Measurements from ENCODE around the gene ATF7IP.

Gene ATF7IP

GRCh38 chr12:14426792-14427191, 61.3 kb downstream of the ATF7IP start:
- Histone ChIP-seq H3K79me2 (ENCODE audit: low read length) (peaks cover 93% of the 10 kb centered on the region), H3K4me3 (ENCODE audit: low read length) (no peak overlapping the region), H3K9me3 (ENCODE audit: insufficient read depth, low read length) (peaks cover under 1% of the 10 kb centered on the region; the same call in 1 of the 2 replicates), H3K9ac (ENCODE audit: low read length) (no peak overlapping the region), H3K27me3 (ENCODE audit: low read depth, low read length) (no peaks in the 10 kb centered on the region), H2AFZ (ENCODE audit: low read depth, low read length) (no peak overlapping the region), H3K27ac (ENCODE audit: low read length) (no peak overlapping the region), H4K20me1 (ENCODE audit: insufficient read depth, low read length) (peaks cover 45% of the 10 kb centered on the region), H3K36me3 (replicated peaks; ENCODE audit: low read depth, low read length) (peaks cover 75% of the 10 kb centered on the region), H3K4me1 (ENCODE audit: low read length) (no peaks in the 10 kb centered on the region), H3K4me2 (ENCODE audit: low read length) (no peak overlapping the region)
- TF ChIP-seq, protein P1, sequence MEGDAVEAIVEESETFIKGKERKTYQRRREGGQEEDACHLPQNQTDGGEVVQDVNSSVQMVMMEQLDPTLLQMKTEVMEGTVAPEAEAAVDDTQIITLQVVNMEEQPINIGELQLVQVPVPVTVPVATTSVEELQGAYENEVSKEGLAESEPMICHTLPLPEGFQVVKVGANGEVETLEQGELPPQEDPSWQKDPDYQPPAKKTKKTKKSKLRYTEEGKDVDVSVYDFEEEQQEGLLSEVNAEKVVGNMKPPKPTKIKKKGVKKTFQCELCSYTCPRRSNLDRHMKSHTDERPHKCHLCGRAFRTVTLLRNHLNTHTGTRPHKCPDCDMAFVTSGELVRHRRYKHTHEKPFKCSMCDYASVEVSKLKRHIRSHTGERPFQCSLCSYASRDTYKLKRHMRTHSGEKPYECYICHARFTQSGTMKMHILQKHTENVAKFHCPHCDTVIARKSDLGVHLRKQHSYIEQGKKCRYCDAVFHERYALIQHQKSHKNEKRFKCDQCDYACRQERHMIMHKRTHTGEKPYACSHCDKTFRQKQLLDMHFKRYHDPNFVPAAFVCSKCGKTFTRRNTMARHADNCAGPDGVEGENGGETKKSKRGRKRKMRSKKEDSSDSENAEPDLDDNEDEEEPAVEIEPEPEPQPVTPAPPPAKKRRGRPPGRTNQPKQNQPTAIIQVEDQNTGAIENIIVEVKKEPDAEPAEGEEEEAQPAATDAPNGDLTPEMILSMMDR (IDR thresholded peaks at IDR 0.05; ENCODE audit: low read depth, low read length) = no peak

GRCh38 chr12:14427929-14428328, 62.4 kb downstream of the ATF7IP start:
- no peak overlapping the region for H3K27ac ChIP-seq (ENCODE audit: low read length)
- TF ChIP-seq, protein P1 (IDR thresholded peaks at IDR 0.05; ENCODE audit: low read depth, low read length) = no peak
- no peak for TF ChIP-seq EZH2phosphoT487 (IDR thresholded peaks at IDR 0.05; ENCODE audit: low read depth)
- H3K4me2 ChIP-seq (ENCODE audit: low read length) = no peak overlapping the region
- H3K79me2 ChIP-seq (ENCODE audit: low read length) = peaks cover 96% of the 10 kb centered on the region
- H3K27me3 ChIP-seq (ENCODE audit: low read depth, low read length) = no peaks in the 10 kb centered on the region
- H3K4me3 ChIP-seq (ENCODE audit: low read length) = no peak overlapping the region
- no peaks in the 10 kb centered on the region for H3K9me3 ChIP-seq (ENCODE audit: insufficient read depth, low read length)
- H3K36me3 ChIP-seq (replicated peaks; ENCODE audit: low read depth, low read length) = peaks cover 67% of the 10 kb centered on the region
- no peaks in the 10 kb centered on the region for H3K4me1 ChIP-seq (ENCODE audit: low read length)
- no peak overlapping the region for H3K9ac ChIP-seq (ENCODE audit: low read length)
- H4K20me1 ChIP-seq (ENCODE audit: insufficient read depth, low read length) = peaks cover 46% of the 10 kb centered on the region
- H2AFZ ChIP-seq (ENCODE audit: low read depth, low read length) = no peak overlapping the region

DNA sequence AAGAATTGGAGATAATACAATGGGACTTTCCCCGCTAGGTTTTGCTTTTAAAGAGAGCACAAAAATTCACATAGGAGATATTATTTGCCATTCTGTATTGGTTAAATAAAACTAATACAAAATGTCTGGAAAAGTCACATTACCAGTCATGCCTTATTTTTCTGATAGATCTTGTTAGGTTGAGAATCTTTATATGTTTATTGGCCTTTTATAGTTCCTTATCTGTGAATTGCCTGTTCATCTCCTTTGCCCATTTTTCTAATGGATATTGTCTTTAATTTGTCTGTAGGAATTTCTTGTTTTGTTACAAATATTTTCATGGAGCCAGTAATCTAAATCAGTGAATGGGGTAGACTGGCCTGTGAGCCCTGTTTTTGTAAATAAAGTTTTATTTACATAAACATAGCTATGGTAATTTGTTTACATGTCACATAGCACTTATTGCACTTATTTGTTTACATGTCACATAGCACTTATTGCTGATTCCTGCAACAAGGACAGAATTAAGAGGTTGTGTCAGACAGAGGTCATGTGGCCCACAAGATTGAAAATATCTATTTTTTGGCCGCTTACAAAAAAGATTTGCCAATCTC, 65.0 kb downstream of the ATF7IP start:
- TF ChIP-seq, protein P1 (IDR thresholded peaks at IDR 0.05; ENCODE audit: low read depth, low read length) = no peak
- TF ChIP-seq EZH2phosphoT487 (IDR thresholded peaks at IDR 0.05; ENCODE audit: low read depth) = no peak
- Histone ChIP-seq H3K9me3 (ENCODE audit: insufficient read depth, low read length) (no peaks in the 10 kb centered on the region), H3K4me3 (ENCODE audit: low read length) (no peak overlapping the region), H3K79me2 (ENCODE audit: low read length) (peaks cover 98% of the 10 kb centered on the region), H3K9ac (ENCODE audit: low read length) (no peak overlapping the region), H3K36me3 (replicated peaks; ENCODE audit: low read depth, low read length) (peaks cover 51% of the 10 kb centered on the region), H3K27ac (ENCODE audit: low read length) (no peak overlapping the region), H3K4me1 (ENCODE audit: low read length) (no peaks in the 10 kb centered on the region), H4K20me1 (ENCODE audit: insufficient read depth, low read length) (peaks cover 33% of the 10 kb centered on the region), H3K4me2 (ENCODE audit: low read length) (no peak overlapping the region), H2AFZ (ENCODE audit: low read depth, low read length) (no peak overlapping the region), H3K27me3 (ENCODE audit: low read depth, low read length) (no peaks in the 10 kb centered on the region)

GRCh38 chr12:14431975-14432374, 66.5 kb downstream of the ATF7IP start:
- TF ChIP-seq EZH2phosphoT487 (IDR thresholded peaks at IDR 0.05; ENCODE audit: low read depth) = no peak
- TF ChIP-seq, protein P1 (IDR thresholded peaks at IDR 0.05; ENCODE audit: low read depth, low read length) = no peak

More at GRCh38 chr12:14431975-14432374, 66.5 kb downstream of the ATF7IP start:
- Histone ChIP-seq H3K4me2 (ENCODE audit: low read length) (no peak overlapping the region), H3K79me2 (ENCODE audit: low read length) (peaks cover 83% of the 10 kb centered on the region), H4K20me1 (ENCODE audit: insufficient read depth, low read length) (peaks cover 28% of the 10 kb centered on the region), H2AFZ (ENCODE audit: low read depth, low read length) (no peak overlapping the region), H3K27ac (ENCODE audit: low read length) (no peak overlapping the region), H3K27me3 (ENCODE audit: low read depth, low read length) (no peaks in the 10 kb centered on the region), H3K36me3 (replicated peaks; ENCODE audit: low read depth, low read length) (peaks cover 46% of the 10 kb centered on the region), H3K4me3 (ENCODE audit: low read length) (no peak overlapping the region), H3K9ac (ENCODE audit: low read length) (no peak overlapping the region), H3K9me3 (ENCODE audit: insufficient read depth, low read length) (no peaks in the 10 kb centered on the region), H3K4me1 (ENCODE audit: low read length) (no peaks in the 10 kb centered on the region)

Data from OCI-LY3 (cell line).